ENCODE measurements around the gene NMNAT2. TPM values are rescaled to one million over a fixed set of nuclear protein-coding genes. Genes with fewer than 3 reads are reported as not detected.

NMNAT2 gene
- total and polyA plus RNA-seq, 5 donors from 2014 or later, result not detected

GRCh38 chr1:183259924-183260323 lies 158.3 kb downstream of the NMNAT2 start:
- Histone ChIP-seq H3K27me3 (ENCODE audit: control insufficient read depth, insufficient read depth, low read length) (peaks cover 4% of the 10 kb centered on the region), H3K4me3 (ENCODE audit: low read depth, low read length) (no peak overlapping the region), H3K4me1 (ENCODE audit: control insufficient read depth, insufficient read depth, low read length, poor library complexity, severe bottlenecking) (no peaks in the 10 kb centered on the region), H3K27ac (ENCODE audit: insufficient read depth, low read length, poor library complexity, severe bottlenecking) (no peak overlapping the region), H3K9me3 (ENCODE audit: control insufficient read depth in 2 of 2, low read length in 2 of 2) (no peaks in the 10 kb centered on the region), H3K36me3 (ENCODE audit: control insufficient read depth, insufficient read depth, low read length) (no peaks in the 10 kb centered on the region)
- DNase-seq (no peak), ATAC-seq (ENCODE audit: low read depth in 2 of 2) (no peak)
- no peaks in the 10 kb centered on the region for H3K4me1 Mint-ChIP-seq
- H3K9me3 Mint-ChIP-seq, result peaks cover 0 to 1% (median 0%) of the 10 kb centered on the region in 7 donors
- no peak overlapping the region for H3K27ac Mint-ChIP-seq
- no peak overlapping the region for H3K4me3 Mint-ChIP-seq
- no peaks in the 10 kb centered on the region for H3K36me3 Mint-ChIP-seq
- peaks cover 9% of the 10 kb centered on the region for H3K27me3 Mint-ChIP-seq

GRCh38 chr1:183255073-183255472 lies 163.1 kb downstream of the NMNAT2 start:
- Mint-ChIP-seq H3K36me3 (no peaks in the 10 kb centered on the region), H3K27ac (no peak overlapping the region), H3K4me1 (no peaks in the 10 kb centered on the region), H3K9me3 (peaks cover 0 to 2% (median 0%) of the 10 kb centered on the region in 7 donors), H3K27me3 (peaks cover 9% of the 10 kb centered on the region), H3K4me3 (no peak overlapping the region)
- ATAC-seq (ENCODE audit: low read depth in 2 of 2) (no peak), DNase-seq (no peak)
- H3K27me3 ChIP-seq (ENCODE audit: control insufficient read depth, insufficient read depth, low read length), result peaks cover 3% of the 10 kb centered on the region
- H3K4me1 ChIP-seq (ENCODE audit: control insufficient read depth, insufficient read depth, low read length, poor library complexity, severe bottlenecking), result no peaks in the 10 kb centered on the region
- no peaks in the 10 kb centered on the region for H3K9me3 ChIP-seq (ENCODE audit: control insufficient read depth in 2 of 2, low read length in 2 of 2)
- H3K27ac ChIP-seq (ENCODE audit: insufficient read depth, low read length, poor library complexity, severe bottlenecking), result no peak overlapping the region
- no peaks in the 10 kb centered on the region for H3K36me3 ChIP-seq (ENCODE audit: control insufficient read depth, insufficient read depth, low read length)
- H3K4me3 ChIP-seq (ENCODE audit: low read depth, low read length), result no peak overlapping the region

- peaks cover 0 to 4% (median 0%) of the 10 kb centered on the region in 7 donors for H3K9me3 Mint-ChIP-seq
- ATAC-seq (ENCODE audit: low read depth in 2 of 2) (no peak), DNase-seq (no peak)
- Histone ChIP-seq H3K27ac (ENCODE audit: insufficient read depth, low read length, poor library complexity, severe bottlenecking) (no peak overlapping the region), H3K27me3 (ENCODE audit: control insufficient read depth, insufficient read depth, low read length) (no peaks in the 10 kb centered on the region), H3K4me3 (ENCODE audit: low read depth, low read length) (no peak overlapping the region), H3K36me3 (ENCODE audit: control insufficient read depth, insufficient read depth, low read length) (no peaks in the 10 kb centered on the region), H3K9me3 (ENCODE audit: control insufficient read depth in 2 of 2, low read length in 2 of 2) (no peaks in the 10 kb centered on the region), H3K4me1 (ENCODE audit: control insufficient read depth, insufficient read depth, low read length, poor library complexity, severe bottlenecking) (no peaks in the 10 kb centered on the region)
- H3K4me1 Mint-ChIP-seq, result no peaks in the 10 kb centered on the region
- no peaks in the 10 kb centered on the region for H3K36me3 Mint-ChIP-seq
- no peak overlapping the region for H3K27ac Mint-ChIP-seq
- no peak overlapping the region for H3K4me3 Mint-ChIP-seq
- H3K27me3 Mint-ChIP-seq, result no peaks in the 10 kb centered on the region
Measured at GRCh38 chr1:183251959-183252450, 166.2 kb downstream of the NMNAT2 start.

- H3K4me1 Mint-ChIP-seq, result no peaks in the 10 kb centered on the region
- H3K4me3 Mint-ChIP-seq, result no peak overlapping the region
- DNase-seq (no peak), ATAC-seq (ENCODE audit: low read depth in 2 of 2) (no peak)
- no peaks in the 10 kb centered on the region for H3K36me3 ChIP-seq (ENCODE audit: control insufficient read depth, insufficient read depth, low read length)
- H3K27ac ChIP-seq (ENCODE audit: insufficient read depth, low read length, poor library complexity, severe bottlenecking), result no peak overlapping the region
- H3K9me3 Mint-ChIP-seq, result peaks cover 0 to 4% (median 0%) of the 10 kb centered on the region in 7 donors
- H3K27ac Mint-ChIP-seq, result no peak overlapping the region
- no peaks in the 10 kb centered on the region for H3K36me3 Mint-ChIP-seq
- H3K27me3 ChIP-seq (ENCODE audit: control insufficient read depth, insufficient read depth, low read length), result no peaks in the 10 kb centered on the region
- peaks cover 3% of the 10 kb centered on the region for H3K27me3 Mint-ChIP-seq
- no peak overlapping the region for H3K4me3 ChIP-seq (ENCODE audit: low read depth, low read length)
- H3K4me1 ChIP-seq (ENCODE audit: control insufficient read depth, insufficient read depth, low read length, poor library complexity, severe bottlenecking), result no peaks in the 10 kb centered on the region
- H3K9me3 ChIP-seq (ENCODE audit: control insufficient read depth in 2 of 2, low read length in 2 of 2), result no peaks in the 10 kb centered on the region
Measured at GRCh38 chr1:183251101-183251958, 166.8 kb downstream of the NMNAT2 start.

GRCh38 chr1:183249941-183250452 lies 168.2 kb downstream of the NMNAT2 start:
- no peaks in the 10 kb centered on the region for H3K4me1 Mint-ChIP-seq
- H3K36me3 ChIP-seq (ENCODE audit: control insufficient read depth, insufficient read depth, low read length), result no peaks in the 10 kb centered on the region
- ATAC-seq (ENCODE audit: low read depth in 2 of 2), result no peak
- H3K27ac Mint-ChIP-seq, result no peak overlapping the region
- no peak for DNase-seq
- H3K4me3 ChIP-seq (ENCODE audit: low read depth, low read length), result no peak overlapping the region
- H3K27ac ChIP-seq (ENCODE audit: insufficient read depth, low read length, poor library complexity, severe bottlenecking), result no peak overlapping the region
- no peaks in the 10 kb centered on the region for H3K36me3 Mint-ChIP-seq
- H3K27me3 ChIP-seq (ENCODE audit: control insufficient read depth, insufficient read depth, low read length), result peaks cover 2% of the 10 kb centered on the region
- H3K4me1 ChIP-seq (ENCODE audit: control insufficient read depth, insufficient read depth, low read length, poor library complexity, severe bottlenecking), result no peaks in the 10 kb centered on the region
- no peak overlapping the region for H3K4me3 Mint-ChIP-seq
- peaks cover 5% of the 10 kb centered on the region for H3K27me3 Mint-ChIP-seq
- H3K9me3 ChIP-seq (ENCODE audit: control insufficient read depth in 2 of 2, low read length in 2 of 2), result no peaks in the 10 kb centered on the region
- H3K9me3 Mint-ChIP-seq, result peaks cover 0 to 4% (median 0%) of the 10 kb centered on the region in 7 donors

GRCh38 chr1:183248989-183249691 lies 169.0 kb downstream of the NMNAT2 start:
- H3K9me3 ChIP-seq (ENCODE audit: control insufficient read depth in 2 of 2, low read length in 2 of 2), result no peaks in the 10 kb centered on the region
- Mint-ChIP-seq H3K27me3 (peaks cover 8% of the 10 kb centered on the region), H3K4me1 (no peaks in the 10 kb centered on the region), H3K27ac (no peak overlapping the region), H3K9me3 (peaks cover 0 to 4% (median 0%) of the 10 kb centered on the region in 7 donors), H3K36me3 (no peaks in the 10 kb centered on the region), H3K4me3 (no peak overlapping the region)
- DNase-seq (no peak), ATAC-seq (ENCODE audit: low read depth in 2 of 2) (no peak)
- no peak overlapping the region for H3K4me3 ChIP-seq (ENCODE audit: low read depth, low read length)
- no peaks in the 10 kb centered on the region for H3K4me1 ChIP-seq (ENCODE audit: control insufficient read depth, insufficient read depth, low read length, poor library complexity, severe bottlenecking)
- no peaks in the 10 kb centered on the region for H3K36me3 ChIP-seq (ENCODE audit: control insufficient read depth, insufficient read depth, low read length)
- no peak overlapping the region for H3K27ac ChIP-seq (ENCODE audit: insufficient read depth, low read length, poor library complexity, severe bottlenecking)
- H3K27me3 ChIP-seq (ENCODE audit: control insufficient read depth, insufficient read depth, low read length), result peaks cover 2% of the 10 kb centered on the region

- H3K27ac ChIP-seq (ENCODE audit: insufficient read depth, low read length, poor library complexity, severe bottlenecking), result no peak overlapping the region
- H3K27me3 Mint-ChIP-seq, result peaks cover 13% of the 10 kb centered on the region
- DNase-seq (no peak), ATAC-seq (ENCODE audit: low read depth in 2 of 2) (no peak)
- no peaks in the 10 kb centered on the region for H3K36me3 ChIP-seq (ENCODE audit: control insufficient read depth, insufficient read depth, low read length)
- peaks cover 2% of the 10 kb centered on the region for H3K27me3 ChIP-seq (ENCODE audit: control insufficient read depth, insufficient read depth, low read length)
- H3K4me3 ChIP-seq (ENCODE audit: low read depth, low read length), result no peak overlapping the region
- no peak overlapping the region for H3K27ac Mint-ChIP-seq
- no peaks in the 10 kb centered on the region for H3K4me1 ChIP-seq (ENCODE audit: control insufficient read depth, insufficient read depth, low read length, poor library complexity, severe bottlenecking)
- no peak overlapping the region for H3K4me3 Mint-ChIP-seq
- H3K36me3 Mint-ChIP-seq, result no peaks in the 10 kb centered on the region
- peaks cover 0 to 4% (median 0%) of the 10 kb centered on the region in 7 donors for H3K9me3 Mint-ChIP-seq
- H3K4me1 Mint-ChIP-seq, result no peaks in the 10 kb centered on the region
- H3K9me3 ChIP-seq (ENCODE audit: control insufficient read depth in 2 of 2, low read length in 2 of 2), result no peaks in the 10 kb centered on the region
Measured at GRCh38 chr1:183247931-183248330, 170.2 kb downstream of the NMNAT2 start.

All from CD4-positive, CD25-positive, alpha-beta regulatory T cell (primary cell).